ENCODE results near the gene MTMR12.

DNA sequence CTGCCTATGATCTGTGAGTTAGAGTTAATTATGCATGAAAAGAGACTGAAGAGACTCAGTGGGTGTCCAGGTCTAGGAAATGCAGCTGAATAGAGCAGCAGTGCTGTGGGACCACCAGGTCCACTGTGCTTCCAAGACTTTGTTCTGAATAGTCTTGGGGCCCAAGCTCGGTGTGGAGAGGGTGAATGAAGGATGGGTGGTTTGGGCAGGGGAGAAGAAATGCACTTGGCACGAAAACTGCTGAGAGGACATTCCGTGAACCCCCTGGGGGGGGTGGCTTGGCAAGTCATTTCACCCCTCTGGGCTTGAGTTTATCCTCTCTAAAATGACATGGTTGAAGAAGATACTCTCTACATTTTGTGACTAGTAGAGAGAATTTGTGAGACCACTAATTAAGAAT lies 102.6 kb downstream of the MTMR12 start:
- TF ChIP-seq, protein P1, sequence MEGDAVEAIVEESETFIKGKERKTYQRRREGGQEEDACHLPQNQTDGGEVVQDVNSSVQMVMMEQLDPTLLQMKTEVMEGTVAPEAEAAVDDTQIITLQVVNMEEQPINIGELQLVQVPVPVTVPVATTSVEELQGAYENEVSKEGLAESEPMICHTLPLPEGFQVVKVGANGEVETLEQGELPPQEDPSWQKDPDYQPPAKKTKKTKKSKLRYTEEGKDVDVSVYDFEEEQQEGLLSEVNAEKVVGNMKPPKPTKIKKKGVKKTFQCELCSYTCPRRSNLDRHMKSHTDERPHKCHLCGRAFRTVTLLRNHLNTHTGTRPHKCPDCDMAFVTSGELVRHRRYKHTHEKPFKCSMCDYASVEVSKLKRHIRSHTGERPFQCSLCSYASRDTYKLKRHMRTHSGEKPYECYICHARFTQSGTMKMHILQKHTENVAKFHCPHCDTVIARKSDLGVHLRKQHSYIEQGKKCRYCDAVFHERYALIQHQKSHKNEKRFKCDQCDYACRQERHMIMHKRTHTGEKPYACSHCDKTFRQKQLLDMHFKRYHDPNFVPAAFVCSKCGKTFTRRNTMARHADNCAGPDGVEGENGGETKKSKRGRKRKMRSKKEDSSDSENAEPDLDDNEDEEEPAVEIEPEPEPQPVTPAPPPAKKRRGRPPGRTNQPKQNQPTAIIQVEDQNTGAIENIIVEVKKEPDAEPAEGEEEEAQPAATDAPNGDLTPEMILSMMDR (conservative IDR thresholded peaks at IDR 0.05 in 1 of 2, IDR thresholded peaks at IDR 0.05 in 1 of 2; ENCODE audit: low read depth in 1 of 2, low read length in 2 of 2): no peak
- no peak for TF ChIP-seq EZH2 (IDR thresholded peaks at IDR 0.05; ENCODE audit: low read length, missing control alignments)

Measured in fibroblast of lung (primary cell).